ENCODE data around the gene RRP1B.
"Not testable (repeated sequence)": the region's sequence is repeated elsewhere in the genome, so short reads cannot be mapped to it uniquely, and the experiment has no call there.

RRP1B gene

GRCh38 chr21:43703035-43703880, 43.9 kb downstream of the RRP1B start:
- no peak for DNase-seq

GRCh38 chr21:43707462-43707861, 48.1 kb downstream of the RRP1B start:
- no peak for DNase-seq

GRCh38 chr21:43708745-43709381, 49.5 kb downstream of the RRP1B start:
- no peak for DNase-seq

- DNase-seq, result no peak
Measured at GRCh38 chr21:43712268-43712942, 53.0 kb downstream of the RRP1B start.

- not testable (repeated sequence) for DNase-seq
Measured at GRCh38 chr21:43713123-43713522, 53.8 kb downstream of the RRP1B start.

GRCh38 chr21:43716376-43717165, 57.2 kb downstream of the RRP1B start:
- no peak for DNase-seq

- DNase-seq, result no peak
Measured at GRCh38 chr21:43717166-43717853, 58.0 kb downstream of the RRP1B start.

GRCh38 chr21:43717967-43718871, 58.9 kb downstream of the RRP1B start:
- no peak for DNase-seq

GRCh38 chr21:43718872-43719747, 59.8 kb downstream of the RRP1B start, which contains the start of gene PDXK:
PDXK (plus strand) TSS chr21:43719129; CDS start chr21:43719295, 166 bp downstream.
- peak; percentile 90 for DNase-seq

GRCh38 chr21:43719748-43720538, 60.6 kb downstream of the RRP1B start:
- peak; percentile 28 for DNase-seq

GRCh38 chr21:43720539-43721166, 61.3 kb downstream of the RRP1B start:
- DNase-seq, result no peak

GRCh38 chr21:43721206-43721605, 61.8 kb downstream of the RRP1B start:
- DNase-seq, result no peak

GRCh38 chr21:43721939-43722338, 62.6 kb downstream of the RRP1B start:
- no peak for DNase-seq

GRCh38 chr21:43723648-43724047, 64.3 kb downstream of the RRP1B start:
- DNase-seq, result no peak

GRCh38 chr21:43726686-43727518, 67.5 kb downstream of the RRP1B start:
- no peak for DNase-seq

- DNase-seq, result no peak
Measured at GRCh38 chr21:43727519-43728153, 68.3 kb downstream of the RRP1B start.

GRCh38 chr21:43728154-43728466, 68.8 kb downstream of the RRP1B start:
- no peak for DNase-seq
